Right lobe of liver (tissue), 4 donors: ENCODE results near the gene DNAH8.

Experiments
- POLR2A ChIP-seq: fragments of 450-650 bp; IDR thresholded peaks from one replicate; pipeline ENCODE4 v1.6.1; 2017; ENCODE audit warnings: antibody characterized with exemption, mild to moderate bottlenecking
- TF ChIP-seq, protein P1 (sequence below), 4 donors: fragments of 200-600 bp in 3 of 4; fragments of 450-650 bp in 1 of 4; IDR thresholded peaks; one replicate each; pipeline versions ENCODE4 v1.5.1 to v1.8.0; 2016 to 2022; ENCODE audit warnings: antibody characterized with exemption in 4 of 4, mild to moderate bottlenecking in 2 of 4
- donor health status: DM: no; HTN: no; CAD: no.
- donor health status: DM: no; HTN: no; CAD: no.
- donor health status: DM: no; HTN: yes; CAD: no.

DNA sequence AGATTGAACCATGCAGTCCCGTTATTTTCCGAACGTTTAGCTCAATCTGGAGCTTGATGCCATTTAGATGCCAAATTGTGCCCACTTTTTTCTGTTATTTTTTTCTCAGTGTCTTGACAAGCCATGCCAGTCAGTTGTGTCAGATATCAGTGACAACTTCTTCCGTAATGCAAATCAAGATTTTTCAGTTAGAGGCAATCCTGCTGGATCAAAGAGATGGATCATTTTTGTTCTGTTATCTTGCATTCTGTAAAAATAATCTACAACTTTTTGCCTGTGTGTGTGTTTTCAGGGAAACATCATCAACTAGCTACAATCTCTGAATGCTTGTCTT is 302.4 kb downstream of the DNAH8 start:
- TF ChIP-seq, protein P1, sequence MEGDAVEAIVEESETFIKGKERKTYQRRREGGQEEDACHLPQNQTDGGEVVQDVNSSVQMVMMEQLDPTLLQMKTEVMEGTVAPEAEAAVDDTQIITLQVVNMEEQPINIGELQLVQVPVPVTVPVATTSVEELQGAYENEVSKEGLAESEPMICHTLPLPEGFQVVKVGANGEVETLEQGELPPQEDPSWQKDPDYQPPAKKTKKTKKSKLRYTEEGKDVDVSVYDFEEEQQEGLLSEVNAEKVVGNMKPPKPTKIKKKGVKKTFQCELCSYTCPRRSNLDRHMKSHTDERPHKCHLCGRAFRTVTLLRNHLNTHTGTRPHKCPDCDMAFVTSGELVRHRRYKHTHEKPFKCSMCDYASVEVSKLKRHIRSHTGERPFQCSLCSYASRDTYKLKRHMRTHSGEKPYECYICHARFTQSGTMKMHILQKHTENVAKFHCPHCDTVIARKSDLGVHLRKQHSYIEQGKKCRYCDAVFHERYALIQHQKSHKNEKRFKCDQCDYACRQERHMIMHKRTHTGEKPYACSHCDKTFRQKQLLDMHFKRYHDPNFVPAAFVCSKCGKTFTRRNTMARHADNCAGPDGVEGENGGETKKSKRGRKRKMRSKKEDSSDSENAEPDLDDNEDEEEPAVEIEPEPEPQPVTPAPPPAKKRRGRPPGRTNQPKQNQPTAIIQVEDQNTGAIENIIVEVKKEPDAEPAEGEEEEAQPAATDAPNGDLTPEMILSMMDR (IDR thresholded peaks at IDR 0.05) = no peak
- TF ChIP-seq POLR2A = no peak
